ENCODE data around the gene FRMD5. TPM values are rescaled to one million over a fixed set of nuclear protein-coding genes. Genes with fewer than 3 reads are reported as not detected.

The FRMD5 gene
- total RNA-seq, 1 donor from 2014 or later = 3.0 TPM

DNA sequence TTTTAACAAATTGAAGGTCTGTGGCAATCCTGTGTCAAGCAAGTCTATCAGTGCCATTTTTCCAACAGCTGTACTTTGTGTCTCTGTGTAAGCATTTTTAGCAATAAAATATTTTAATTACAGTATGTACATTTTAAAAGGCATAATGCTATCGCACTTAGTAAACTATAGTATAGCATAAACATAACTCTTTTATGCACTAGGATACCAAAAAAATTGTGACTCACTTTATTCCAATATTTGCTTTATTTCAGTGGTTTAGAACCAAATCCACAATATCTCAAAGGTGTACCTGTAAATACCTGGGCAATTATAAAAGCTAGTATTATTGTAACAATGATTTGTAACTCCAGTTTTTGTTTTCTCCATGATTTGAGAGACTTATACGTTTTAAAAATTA is 46.5 kb downstream of the FRMD5 start:
- TF ChIP-seq, protein P1, sequence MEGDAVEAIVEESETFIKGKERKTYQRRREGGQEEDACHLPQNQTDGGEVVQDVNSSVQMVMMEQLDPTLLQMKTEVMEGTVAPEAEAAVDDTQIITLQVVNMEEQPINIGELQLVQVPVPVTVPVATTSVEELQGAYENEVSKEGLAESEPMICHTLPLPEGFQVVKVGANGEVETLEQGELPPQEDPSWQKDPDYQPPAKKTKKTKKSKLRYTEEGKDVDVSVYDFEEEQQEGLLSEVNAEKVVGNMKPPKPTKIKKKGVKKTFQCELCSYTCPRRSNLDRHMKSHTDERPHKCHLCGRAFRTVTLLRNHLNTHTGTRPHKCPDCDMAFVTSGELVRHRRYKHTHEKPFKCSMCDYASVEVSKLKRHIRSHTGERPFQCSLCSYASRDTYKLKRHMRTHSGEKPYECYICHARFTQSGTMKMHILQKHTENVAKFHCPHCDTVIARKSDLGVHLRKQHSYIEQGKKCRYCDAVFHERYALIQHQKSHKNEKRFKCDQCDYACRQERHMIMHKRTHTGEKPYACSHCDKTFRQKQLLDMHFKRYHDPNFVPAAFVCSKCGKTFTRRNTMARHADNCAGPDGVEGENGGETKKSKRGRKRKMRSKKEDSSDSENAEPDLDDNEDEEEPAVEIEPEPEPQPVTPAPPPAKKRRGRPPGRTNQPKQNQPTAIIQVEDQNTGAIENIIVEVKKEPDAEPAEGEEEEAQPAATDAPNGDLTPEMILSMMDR (conservative IDR thresholded peaks at IDR 0.05; ENCODE audit: low read depth, low read length) = no peak
- DNase-seq (ENCODE audit: low read depth) = no peak
- H3K4me3 ChIP-seq (ENCODE audit: low read depth, low read length) = no peak overlapping the region

GRCh38 chr15:44147636-44148035 is 47.4 kb downstream of the FRMD5 start:
- TF ChIP-seq, protein P1 (conservative IDR thresholded peaks at IDR 0.05; ENCODE audit: low read depth, low read length) = no peak
- DNase-seq (ENCODE audit: low read depth) = no peak
- H3K4me3 ChIP-seq (ENCODE audit: low read depth, low read length) = no peak overlapping the region

- DNase-seq (ENCODE audit: low read depth) = no peak
- no peak overlapping the region for H3K4me3 ChIP-seq (ENCODE audit: low read depth, low read length)
- TF ChIP-seq, protein P1 (conservative IDR thresholded peaks at IDR 0.05; ENCODE audit: low read depth, low read length) = no peak
These were observed 49.6 kb downstream of the FRMD5 start for GRCh38 chr15:44145495-44145894.

DNA sequence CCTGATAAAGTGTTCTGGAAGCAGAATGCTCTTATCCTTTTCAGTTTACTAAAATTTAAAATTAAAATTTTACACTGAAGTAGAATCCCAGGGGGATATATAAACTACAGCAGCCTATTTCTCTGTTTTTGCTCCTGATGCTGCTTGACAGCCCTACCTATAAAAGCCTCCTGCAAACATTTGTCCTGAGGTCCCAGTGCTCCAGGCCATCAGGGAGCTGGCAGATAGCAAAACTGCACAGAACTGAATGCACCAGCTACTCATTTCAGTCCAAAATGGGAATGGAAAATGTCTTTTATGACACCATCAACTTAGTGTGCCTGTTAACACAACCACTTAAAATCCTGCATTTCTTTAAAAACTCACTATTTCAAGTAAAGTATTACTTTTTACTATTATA is 50.1 kb downstream of the FRMD5 start:
- no peak overlapping the region for H3K4me3 ChIP-seq (ENCODE audit: low read depth, low read length)
- no peak for DNase-seq (ENCODE audit: low read depth)
- TF ChIP-seq, protein P1 (conservative IDR thresholded peaks at IDR 0.05; ENCODE audit: low read depth, low read length) = no peak

DNA sequence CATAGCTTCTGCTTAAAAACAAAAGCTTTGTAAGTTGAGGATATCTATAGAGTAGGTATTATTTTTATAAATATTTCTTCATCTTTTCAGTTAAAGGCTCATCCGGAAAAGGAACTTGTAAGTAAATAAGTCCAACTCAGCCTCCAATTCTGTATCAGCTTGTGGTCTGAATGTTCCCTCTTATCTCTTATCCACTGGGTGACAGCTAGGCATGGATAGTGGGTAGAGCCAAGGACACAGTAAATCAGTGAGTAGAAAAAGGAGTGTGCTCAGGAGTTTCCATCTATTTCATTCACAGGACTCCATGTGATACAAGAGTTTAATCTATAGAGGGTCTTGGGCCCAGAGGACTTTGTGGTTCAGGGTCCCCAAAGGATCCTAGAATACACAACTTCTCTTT is 50.9 kb downstream of the FRMD5 start:
- no peak for DNase-seq (ENCODE audit: low read depth)
- H3K4me3 ChIP-seq (ENCODE audit: low read depth, low read length) = no peak overlapping the region
- TF ChIP-seq, protein P1 (conservative IDR thresholded peaks at IDR 0.05; ENCODE audit: low read depth, low read length) = no peak

- H3K4me3 ChIP-seq (ENCODE audit: low read depth, low read length) = no peak overlapping the region
- TF ChIP-seq, protein P1 (conservative IDR thresholded peaks at IDR 0.05; ENCODE audit: low read depth, low read length) = no peak
- DNase-seq (ENCODE audit: low read depth) = no peak
These were observed 57.3 kb downstream of the FRMD5 start for GRCh38 chr15:44137750-44138149.

DNA sequence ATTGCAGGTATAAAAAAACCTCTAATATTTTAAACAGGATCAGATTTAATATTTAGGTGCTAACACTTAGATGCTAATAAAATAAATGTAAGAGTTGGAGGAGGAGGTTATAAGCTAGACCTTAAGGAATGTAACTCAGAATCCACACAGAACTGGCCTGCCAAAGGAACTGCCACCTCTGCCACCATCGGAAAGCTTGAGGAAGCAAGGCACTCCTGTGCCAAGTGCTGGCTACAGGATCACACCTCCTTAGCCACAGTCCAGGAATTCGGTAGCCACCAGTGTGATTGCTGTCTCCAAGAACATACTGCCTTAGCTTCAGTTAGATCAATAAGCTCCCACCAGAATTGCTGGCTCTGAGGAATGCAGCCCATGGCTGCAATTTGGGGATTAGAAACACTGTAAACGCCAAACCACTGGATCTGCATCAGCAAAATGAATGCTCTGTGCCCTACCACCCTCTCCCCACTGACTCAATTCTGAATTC is 58.0 kb downstream of the FRMD5 start:
- H3K4me3 ChIP-seq (ENCODE audit: low read depth, low read length) = no peak overlapping the region
- no peak for DNase-seq (ENCODE audit: low read depth)
- TF ChIP-seq, protein P1 (conservative IDR thresholded peaks at IDR 0.05; ENCODE audit: low read depth, low read length) = no peak
